Measurements from ENCODE around the gene KRTAP10-2.

The KRTAP10-2 gene

DNA sequence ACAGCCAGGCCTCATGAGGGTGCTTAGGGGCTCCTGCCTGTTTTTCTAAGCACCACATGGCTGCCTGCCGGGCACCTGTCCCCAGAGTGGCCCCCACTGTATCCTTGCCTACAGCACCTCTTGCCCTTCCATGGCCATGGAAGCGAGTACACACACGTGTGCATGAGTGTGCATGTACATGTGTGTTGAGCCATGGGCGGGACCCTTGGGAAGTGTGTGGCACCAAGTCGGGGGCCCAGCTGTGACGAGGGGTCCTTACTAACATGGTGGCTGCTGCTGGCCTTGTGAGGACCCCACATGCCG is 37.1 kb downstream of the KRTAP10-2 start:
- Histone ChIP-seq H3K36me3 (ENCODE audit: control insufficient read depth, insufficient read depth, low read length) (no peaks in the 10 kb centered on the region), H3K27me3 (ENCODE audit: control insufficient read depth, insufficient read depth, low read length) (no peaks in the 10 kb centered on the region), H3K9ac (ENCODE audit: low read length) (no peak overlapping the region), H3K4me3 (ENCODE audit: low read length) (no peak overlapping the region), H3K27ac (ENCODE audit: low read depth, low read length) (no peak overlapping the region), H3K4me1 (ENCODE audit: control insufficient read depth, insufficient read depth, low read length) (no peaks in the 10 kb centered on the region)

DNA sequence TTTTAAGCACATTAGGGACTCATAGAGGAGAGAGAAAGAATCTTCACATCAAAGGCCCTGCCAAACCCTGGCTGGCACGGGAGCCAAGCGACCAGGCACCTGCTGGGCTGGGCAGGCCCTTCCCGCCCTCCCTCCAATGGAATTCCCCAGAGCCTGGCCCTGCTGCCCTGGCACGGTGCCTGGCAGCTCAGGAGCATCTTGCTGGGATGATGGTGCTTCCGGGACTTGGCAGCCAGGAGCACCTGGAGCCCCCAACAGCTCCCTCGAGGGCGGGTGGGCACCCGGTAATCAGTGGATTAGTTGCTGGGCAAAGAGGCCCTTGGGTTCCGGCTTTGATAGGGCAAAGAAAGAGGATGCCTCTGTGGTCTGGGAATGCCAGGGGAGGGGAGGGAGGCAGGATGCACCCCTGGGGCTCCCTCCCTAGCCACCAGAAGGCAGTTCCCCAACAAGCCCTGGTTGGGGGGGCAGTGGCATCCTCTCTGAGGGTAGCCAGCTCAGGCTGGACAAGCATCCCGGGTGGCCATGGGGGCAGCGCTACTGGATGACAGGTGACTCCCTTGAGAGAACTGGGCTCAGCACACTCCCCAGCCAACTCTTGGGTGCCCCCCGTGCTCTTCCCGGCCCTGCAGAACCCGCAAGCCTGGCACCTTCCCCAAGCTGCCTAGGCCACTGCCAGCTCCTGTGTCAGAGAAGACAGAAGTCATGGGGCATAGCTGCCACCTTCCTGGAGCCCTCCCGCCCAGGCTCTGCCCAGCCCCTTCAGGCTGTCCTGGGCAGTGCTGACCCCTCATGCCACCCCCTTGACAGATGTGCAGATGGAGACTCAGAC is 37.7 kb downstream of the KRTAP10-2 start:
- H3K27me3 ChIP-seq (ENCODE audit: control insufficient read depth, insufficient read depth, low read length) = no peaks in the 10 kb centered on the region
- no peak overlapping the region for H3K9ac ChIP-seq (ENCODE audit: low read length)
- no peak overlapping the region for H3K27ac ChIP-seq (ENCODE audit: low read depth, low read length)
- H3K36me3 ChIP-seq (ENCODE audit: control insufficient read depth, insufficient read depth, low read length) = no peaks in the 10 kb centered on the region
- no peak overlapping the region for H3K4me3 ChIP-seq (ENCODE audit: low read length)
- no peaks in the 10 kb centered on the region for H3K4me1 ChIP-seq (ENCODE audit: control insufficient read depth, insufficient read depth, low read length)

GRCh38 chr21:44512496-44513388 is 38.6 kb downstream of the KRTAP10-2 start:
- no peak overlapping the region for H3K9ac ChIP-seq (ENCODE audit: low read length)
- H3K36me3 ChIP-seq (ENCODE audit: control insufficient read depth, insufficient read depth, low read length) = no peaks in the 10 kb centered on the region
- H3K4me3 ChIP-seq (ENCODE audit: low read length) = no peak overlapping the region
- no peak overlapping the region for H3K27ac ChIP-seq (ENCODE audit: low read depth, low read length)
- H3K27me3 ChIP-seq (ENCODE audit: control insufficient read depth, insufficient read depth, low read length) = no peaks in the 10 kb centered on the region
- H3K4me1 ChIP-seq (ENCODE audit: control insufficient read depth, insufficient read depth, low read length) = no peaks in the 10 kb centered on the region

DNA sequence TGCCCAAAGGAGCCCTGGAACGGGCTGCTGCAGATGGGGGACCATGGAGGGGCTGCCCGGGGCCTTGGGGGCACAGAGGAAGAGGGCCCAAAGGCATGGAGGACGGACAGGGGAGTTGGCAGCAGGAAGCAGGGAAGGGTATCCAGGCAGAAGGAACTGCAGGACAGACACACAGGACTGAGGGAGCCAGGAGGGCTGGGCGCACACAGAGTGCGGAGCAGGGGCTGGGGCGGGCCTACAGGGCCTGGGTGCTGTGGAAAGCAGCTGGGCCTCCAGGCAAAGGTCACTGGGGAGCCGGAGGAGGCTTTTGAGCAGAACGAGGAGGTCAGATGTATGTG is 39.4 kb downstream of the KRTAP10-2 start:
- Histone ChIP-seq H3K27me3 (ENCODE audit: control insufficient read depth, insufficient read depth, low read length) (no peaks in the 10 kb centered on the region), H3K9ac (ENCODE audit: low read length) (no peak overlapping the region), H3K4me1 (ENCODE audit: control insufficient read depth, insufficient read depth, low read length) (no peaks in the 10 kb centered on the region), H3K36me3 (ENCODE audit: control insufficient read depth, insufficient read depth, low read length) (no peaks in the 10 kb centered on the region), H3K4me3 (ENCODE audit: low read length) (no peak overlapping the region), H3K27ac (ENCODE audit: low read depth, low read length) (no peak overlapping the region)

DNA sequence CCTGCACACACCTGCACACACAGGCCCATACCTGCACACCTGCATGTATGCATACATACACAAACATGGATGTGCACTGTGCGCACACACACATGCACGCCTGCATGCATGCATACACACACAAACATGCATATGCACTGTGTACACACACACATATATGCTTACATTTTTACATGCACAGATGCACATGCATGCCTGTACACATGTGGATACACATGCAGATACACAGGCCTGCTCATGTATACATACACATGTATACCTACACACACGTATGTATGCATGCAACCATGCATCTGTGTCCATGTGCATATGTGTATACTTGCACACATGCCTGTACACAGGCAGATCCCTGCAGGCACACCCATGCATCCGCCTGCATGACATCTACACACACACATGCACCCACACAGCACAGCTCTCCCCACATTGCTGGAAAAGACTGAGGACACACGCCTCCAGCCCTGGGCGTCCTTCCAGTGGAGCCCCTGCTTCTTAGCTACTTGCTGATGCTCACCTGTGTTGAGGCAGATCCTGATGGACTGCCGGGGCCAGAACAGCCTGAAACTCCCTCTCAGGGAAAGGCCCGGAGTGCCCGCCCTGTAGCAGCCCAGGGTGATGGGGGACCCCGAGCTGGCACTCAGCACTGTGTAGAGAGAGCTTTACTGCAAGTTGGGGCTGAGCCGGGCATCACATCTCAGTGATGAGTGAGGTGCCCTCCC is 39.9 kb downstream of the KRTAP10-2 start:
- Histone ChIP-seq H3K36me3 (ENCODE audit: control insufficient read depth, insufficient read depth, low read length) (no peaks in the 10 kb centered on the region), H3K9ac (ENCODE audit: low read length) (no peak overlapping the region), H3K4me1 (ENCODE audit: control insufficient read depth, insufficient read depth, low read length) (no peaks in the 10 kb centered on the region), H3K27ac (ENCODE audit: low read depth, low read length) (no peak overlapping the region), H3K4me3 (ENCODE audit: low read length) (no peak overlapping the region), H3K27me3 (ENCODE audit: control insufficient read depth, insufficient read depth, low read length) (no peaks in the 10 kb centered on the region)

DNA sequence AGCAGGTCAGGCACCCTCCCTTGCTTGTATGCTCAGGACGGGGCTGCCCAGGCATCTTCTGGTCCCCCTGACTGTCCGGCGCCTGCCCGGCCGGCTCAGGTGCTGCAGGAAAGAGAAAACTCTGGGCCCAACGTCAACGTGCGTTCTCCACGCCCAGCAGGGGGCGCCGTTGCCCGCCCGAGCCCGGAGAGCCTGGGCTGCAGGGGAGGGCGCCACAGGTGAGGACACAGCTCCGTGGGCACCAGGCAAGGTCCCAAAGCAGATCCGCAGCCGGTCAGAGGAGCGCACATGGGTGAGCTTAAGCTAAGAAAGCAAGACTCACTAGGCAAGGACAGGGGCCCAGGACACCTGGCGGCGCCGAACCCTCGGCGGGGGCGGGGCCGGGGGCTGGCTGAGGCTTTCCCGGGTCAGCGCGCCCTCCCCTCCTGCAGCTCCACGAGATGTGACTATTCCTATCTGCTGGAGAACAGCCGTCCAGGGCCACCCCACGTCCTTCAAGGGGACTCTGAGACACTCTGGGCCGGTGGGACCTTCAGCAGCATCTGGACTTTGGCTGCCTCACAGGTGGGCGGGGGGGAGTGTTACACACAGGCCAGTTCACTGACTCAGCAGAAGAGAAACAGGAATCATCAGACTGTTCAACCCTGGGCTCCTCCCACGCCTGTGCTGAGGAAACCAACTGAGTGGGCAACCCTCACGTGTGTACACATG is 40.6 kb downstream of the KRTAP10-2 start:
- Histone ChIP-seq H3K9ac (ENCODE audit: low read length) (no peak overlapping the region), H3K27me3 (ENCODE audit: control insufficient read depth, insufficient read depth, low read length) (no peaks in the 10 kb centered on the region), H3K27ac (ENCODE audit: low read depth, low read length) (no peak overlapping the region), H3K36me3 (ENCODE audit: control insufficient read depth, insufficient read depth, low read length) (no peaks in the 10 kb centered on the region), H3K4me1 (ENCODE audit: control insufficient read depth, insufficient read depth, low read length) (no peaks in the 10 kb centered on the region), H3K4me3 (ENCODE audit: low read length) (no peak overlapping the region)

DNA sequence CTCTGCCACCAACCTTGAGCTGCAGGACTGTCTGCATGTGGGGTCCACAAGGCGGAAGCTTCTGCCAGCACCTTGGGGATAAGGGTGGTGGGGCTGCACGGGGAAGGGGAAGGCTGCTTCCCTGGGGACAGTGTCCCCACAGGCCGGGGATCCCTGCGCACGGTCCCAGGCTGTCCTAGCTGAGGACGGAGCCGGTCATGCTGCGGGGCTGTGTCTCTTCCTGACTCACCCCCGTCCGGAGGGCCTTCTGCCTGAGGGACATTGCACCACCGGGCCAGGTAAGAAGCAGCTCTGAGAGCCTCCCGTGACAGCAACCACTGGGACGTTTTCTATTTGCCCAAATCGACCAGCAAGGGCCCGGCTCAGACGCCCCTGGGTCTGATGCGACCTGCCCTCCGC is 41.2 kb downstream of the KRTAP10-2 start:
- no peak overlapping the region for H3K4me3 ChIP-seq (ENCODE audit: low read length)

DNA sequence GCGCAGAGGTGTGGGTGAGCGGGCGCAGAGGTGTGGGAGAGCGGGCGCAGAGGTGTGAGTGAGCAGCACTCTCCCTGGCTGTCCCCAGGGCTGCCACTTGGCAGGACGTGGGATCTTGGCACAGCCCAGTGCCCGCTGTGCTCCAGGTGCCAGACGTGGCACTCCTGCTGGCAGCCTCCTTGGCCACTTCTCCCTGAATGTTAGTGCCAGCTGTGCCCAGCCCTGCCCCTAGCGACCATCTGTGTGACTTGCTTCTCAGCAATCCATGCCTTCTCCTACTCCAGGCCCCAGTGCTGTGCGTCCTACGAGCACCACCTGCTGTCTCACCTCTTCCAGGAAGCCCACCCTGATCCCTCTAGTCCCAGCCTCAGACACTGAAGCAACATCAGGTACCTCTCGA is 41.8 kb downstream of the KRTAP10-2 start:
- Histone ChIP-seq H3K4me1 (ENCODE audit: control insufficient read depth, insufficient read depth, low read length) (no peaks in the 10 kb centered on the region), H3K9ac (ENCODE audit: low read length) (no peak overlapping the region), H3K27me3 (ENCODE audit: control insufficient read depth, insufficient read depth, low read length) (no peaks in the 10 kb centered on the region), H3K27ac (ENCODE audit: low read depth, low read length) (no peak overlapping the region), H3K36me3 (ENCODE audit: control insufficient read depth, insufficient read depth, low read length) (no peaks in the 10 kb centered on the region), H3K4me3 (ENCODE audit: low read length) (no peak overlapping the region)

More for the DNA sequence above, 41.2 kb downstream of the KRTAP10-2 start:
- Histone ChIP-seq H3K9ac (ENCODE audit: low read length) (no peak overlapping the region), H3K27ac (ENCODE audit: low read depth, low read length) (no peak overlapping the region), H3K27me3 (ENCODE audit: control insufficient read depth, insufficient read depth, low read length) (no peaks in the 10 kb centered on the region), H3K36me3 (ENCODE audit: control insufficient read depth, insufficient read depth, low read length) (no peaks in the 10 kb centered on the region), H3K4me1 (ENCODE audit: control insufficient read depth, insufficient read depth, low read length) (no peaks in the 10 kb centered on the region)

- no peaks in the 10 kb centered on the region for H3K27me3 ChIP-seq (ENCODE audit: control insufficient read depth, insufficient read depth, low read length)
Observed at GRCh38 chr21:44508711-44509445, 42.4 kb downstream of the KRTAP10-2 start.

GRCh38 chr21:44508426-44508710 is 42.9 kb downstream of the KRTAP10-2 start:
- Histone ChIP-seq H3K27me3 (ENCODE audit: control insufficient read depth, insufficient read depth, low read length) (no peaks in the 10 kb centered on the region), H3K4me1 (ENCODE audit: control insufficient read depth, insufficient read depth, low read length) (no peaks in the 10 kb centered on the region), H3K27ac (ENCODE audit: low read depth, low read length) (no peak overlapping the region), H3K36me3 (ENCODE audit: control insufficient read depth, insufficient read depth, low read length) (no peaks in the 10 kb centered on the region), H3K9ac (ENCODE audit: low read length) (no peak overlapping the region), H3K4me3 (ENCODE audit: low read length) (no peak overlapping the region)

More at GRCh38 chr21:44508711-44509445, 42.4 kb downstream of the KRTAP10-2 start:
- Histone ChIP-seq H3K4me3 (ENCODE audit: low read length) (no peak overlapping the region), H3K4me1 (ENCODE audit: control insufficient read depth, insufficient read depth, low read length) (no peaks in the 10 kb centered on the region), H3K27ac (ENCODE audit: low read depth, low read length) (no peak overlapping the region), H3K9ac (ENCODE audit: low read length) (no peak overlapping the region), H3K36me3 (ENCODE audit: control insufficient read depth, insufficient read depth, low read length) (no peaks in the 10 kb centered on the region)

- no peaks in the 10 kb centered on the region for H3K27me3 ChIP-seq (ENCODE audit: control insufficient read depth, insufficient read depth, low read length)
Observed at GRCh38 chr21:44507673-44508425, 43.5 kb downstream of the KRTAP10-2 start.

More at GRCh38 chr21:44507673-44508425, 43.5 kb downstream of the KRTAP10-2 start:
- no peak overlapping the region for H3K9ac ChIP-seq (ENCODE audit: low read length)
- no peak overlapping the region for H3K27ac ChIP-seq (ENCODE audit: low read depth, low read length)
- H3K4me3 ChIP-seq (ENCODE audit: low read length) = no peak overlapping the region
- H3K4me1 ChIP-seq (ENCODE audit: control insufficient read depth, insufficient read depth, low read length) = no peaks in the 10 kb centered on the region
- H3K36me3 ChIP-seq (ENCODE audit: control insufficient read depth, insufficient read depth, low read length) = no peaks in the 10 kb centered on the region

Measured in rectal smooth muscle tissue (tissue), 1 donor.